ENCODE measurements around the gene L3MBTL3.
"Not testable (repeated sequence)": the region's sequence is repeated elsewhere in the genome, so short reads cannot be mapped to it uniquely, and the experiment has no call there.

The L3MBTL3 gene

DNA sequence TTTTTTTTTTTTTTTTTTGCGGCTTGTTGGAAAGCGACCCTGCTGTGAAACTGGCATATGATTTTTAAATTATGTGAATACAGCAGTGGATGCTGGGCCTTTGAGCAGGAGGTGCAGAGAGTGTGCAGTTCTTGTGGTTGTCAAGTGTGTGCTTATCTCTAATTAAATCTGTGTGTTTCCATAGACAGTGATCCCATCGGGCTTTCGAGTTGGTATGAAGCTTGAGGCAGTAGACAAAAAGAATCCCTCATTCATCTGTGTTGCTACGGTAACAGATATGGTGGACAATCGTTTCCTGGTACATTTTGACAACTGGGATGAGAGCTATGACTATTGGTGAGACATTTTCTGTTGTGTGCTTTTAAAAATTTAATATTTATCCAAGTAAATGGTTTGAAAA is 52.4 kb downstream of the L3MBTL3 start:
- no peak for DNase-seq (ENCODE audit: insufficient read length, low spot score)

DNA sequence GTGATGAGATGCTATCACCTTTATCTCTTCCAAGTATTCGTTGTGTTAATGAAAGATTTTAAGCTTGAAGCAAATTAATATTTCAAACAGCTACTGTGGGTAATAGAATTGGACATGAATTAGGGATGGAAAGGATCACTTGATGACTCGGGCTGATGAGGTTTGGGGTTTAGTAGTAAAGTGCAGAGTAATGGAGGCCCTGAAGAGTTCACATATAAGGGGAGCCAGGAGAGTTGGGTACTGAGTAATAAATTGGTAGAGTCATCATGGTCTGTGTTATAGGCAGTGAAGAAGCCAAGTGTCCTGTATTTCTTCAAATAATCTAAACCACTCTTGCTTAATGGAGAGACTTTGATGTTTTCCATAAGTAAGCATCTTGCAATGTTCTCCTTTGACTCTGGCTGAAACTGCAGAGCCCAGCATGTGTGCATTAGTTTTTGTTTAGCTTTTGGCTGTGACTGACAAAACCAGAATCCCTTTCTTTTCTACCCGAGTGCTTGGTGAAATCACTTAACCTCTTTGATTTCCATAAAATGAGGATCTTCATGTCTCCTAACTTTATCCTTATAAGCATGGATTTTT is 57.6 kb downstream of the L3MBTL3 start:
- DNase-seq (ENCODE audit: insufficient read length, low spot score): no peak
- FAIRE-seq: peak; percentile 73

More for the DNA sequence above, 52.4 kb downstream of the L3MBTL3 start:
- FAIRE-seq: no peak

DNA sequence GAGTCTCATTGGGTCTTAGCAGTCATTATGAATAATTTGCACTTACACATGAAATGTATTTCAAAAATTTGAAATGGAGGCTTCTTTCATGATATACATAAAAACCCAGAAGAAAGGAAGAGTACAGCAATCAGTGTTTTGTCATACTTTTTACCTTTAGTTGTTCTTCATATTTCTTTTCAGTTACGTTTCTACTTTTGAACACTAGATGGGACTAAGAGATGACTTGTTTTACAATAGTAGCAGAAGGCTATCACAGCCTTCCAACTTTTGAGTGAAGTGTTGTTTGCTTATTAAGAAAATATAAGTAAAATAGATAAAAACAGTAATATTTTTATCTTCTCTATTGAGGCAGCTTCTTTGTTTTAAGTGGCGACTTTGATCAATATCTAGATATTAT is 58.1 kb downstream of the L3MBTL3 start:
- no peak for FAIRE-seq

DNA sequence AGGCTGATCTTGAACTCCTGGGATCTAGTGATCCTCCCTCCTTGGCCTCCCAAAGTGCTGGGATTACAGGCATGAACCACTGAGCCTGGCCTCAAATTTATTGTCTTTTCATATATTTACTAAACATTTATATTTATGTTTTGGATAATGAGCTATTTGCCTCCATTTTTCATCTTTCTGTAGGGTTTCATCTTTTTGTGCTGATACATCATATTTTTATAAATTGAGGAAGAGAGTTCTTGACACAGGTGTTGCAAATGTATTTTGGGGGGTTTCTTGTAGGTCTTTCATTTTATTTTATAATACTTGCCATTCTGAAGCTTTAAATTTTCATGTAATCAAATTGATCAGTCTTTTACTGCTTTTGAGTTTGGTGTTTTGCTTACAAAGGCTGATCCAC is 72.4 kb downstream of the L3MBTL3 start:
- no peak for FAIRE-seq
- no peak for DNase-seq (ENCODE audit: insufficient read length, low spot score)

More for the DNA sequence above, 58.1 kb downstream of the L3MBTL3 start:
- DNase-seq (ENCODE audit: insufficient read length, low spot score): no peak

GRCh38 chr6:130093546-130093945 is 75.2 kb downstream of the L3MBTL3 start:
- no peak for DNase-seq (ENCODE audit: insufficient read length, low spot score)
- no peak for FAIRE-seq

DNA sequence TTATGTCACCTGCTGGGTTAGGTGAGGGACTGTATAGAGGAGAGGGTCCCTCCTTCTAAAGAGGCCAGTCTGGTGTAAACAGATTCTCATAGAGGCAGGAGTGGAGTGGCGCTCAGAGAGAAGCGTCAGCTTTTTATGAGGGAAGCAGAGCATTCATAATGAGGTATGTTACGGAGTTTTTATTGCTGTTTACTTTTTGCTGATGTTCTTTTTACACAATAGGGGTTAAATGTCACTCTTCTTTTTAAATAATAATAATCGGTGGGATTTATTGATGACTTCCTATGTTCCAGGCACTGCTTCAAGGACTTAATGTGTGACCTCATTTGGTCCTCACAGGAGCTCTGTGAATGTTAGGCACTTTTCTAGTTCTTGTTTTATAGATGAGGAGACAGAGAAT is 79.9 kb downstream of the L3MBTL3 start:
- DNase-seq (ENCODE audit: insufficient read length, low spot score) (no peak), FAIRE-seq (no peak)

DNA sequence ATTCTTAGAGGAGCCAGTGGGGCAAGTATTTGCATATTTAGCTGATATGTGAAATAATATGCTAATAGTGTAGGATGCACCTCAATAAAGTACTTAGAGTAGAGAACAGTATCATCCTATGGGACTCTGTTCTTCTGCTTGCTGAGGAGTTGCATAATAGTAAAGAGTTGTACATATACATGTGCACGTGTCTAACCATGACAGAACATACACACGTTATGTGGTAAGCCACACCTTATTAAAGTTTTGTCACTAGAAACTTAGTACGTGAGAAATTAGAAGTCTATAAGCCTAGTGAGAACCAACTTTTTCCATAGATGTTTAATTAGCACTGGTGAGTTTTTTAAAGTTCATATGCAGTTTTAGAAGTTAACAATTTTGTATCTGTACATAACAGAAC is 80.7 kb downstream of the L3MBTL3 start:
- DNase-seq (ENCODE audit: insufficient read length, low spot score): no peak
- no peak for FAIRE-seq

DNA sequence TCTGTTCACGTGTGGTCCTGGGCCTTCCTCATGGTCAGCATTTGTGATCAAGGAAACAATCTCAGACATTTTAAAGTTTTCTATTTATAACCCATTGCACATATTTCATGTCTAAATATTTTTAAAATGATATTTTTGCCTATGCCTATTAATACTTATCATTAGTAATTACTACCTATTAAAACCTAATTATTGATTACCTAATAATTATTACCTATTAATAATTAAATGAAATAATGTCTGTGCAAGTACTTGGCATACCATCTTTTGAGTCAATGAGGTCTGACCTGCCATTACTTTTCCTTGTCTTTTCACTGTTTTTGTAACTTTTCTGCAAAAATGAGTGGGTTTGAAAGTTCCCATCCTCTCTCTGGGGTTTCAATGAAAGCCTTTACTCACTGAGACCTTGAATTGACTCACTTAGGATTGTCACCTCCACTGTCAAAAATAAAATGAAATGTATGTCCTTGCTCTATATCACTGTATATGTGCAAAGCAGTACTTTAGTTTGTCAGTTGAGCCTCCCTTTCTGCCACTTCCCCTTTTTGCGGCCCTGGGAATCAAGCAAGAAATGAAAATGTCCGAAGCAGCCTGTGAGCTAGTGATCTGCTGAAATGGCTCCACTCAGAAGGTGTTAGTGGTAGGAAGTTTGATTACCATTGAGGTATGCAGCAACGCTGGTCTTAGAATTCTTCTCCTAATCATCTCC is 87.8 kb downstream of the L3MBTL3 start:
- no peak for DNase-seq (ENCODE audit: insufficient read length, low spot score)
- peak; percentile 82 for FAIRE-seq

GRCh38 chr6:130107710-130108109 is 89.3 kb downstream of the L3MBTL3 start:
- FAIRE-seq (no peak), DNase-seq (ENCODE audit: insufficient read length, low spot score) (no peak)

- FAIRE-seq (peak; percentile 45), DNase-seq (ENCODE audit: insufficient read length, low spot score) (no peak)
These were observed 92.7 kb downstream of the L3MBTL3 start for GRCh38 chr6:130111031-130111430.

DNA sequence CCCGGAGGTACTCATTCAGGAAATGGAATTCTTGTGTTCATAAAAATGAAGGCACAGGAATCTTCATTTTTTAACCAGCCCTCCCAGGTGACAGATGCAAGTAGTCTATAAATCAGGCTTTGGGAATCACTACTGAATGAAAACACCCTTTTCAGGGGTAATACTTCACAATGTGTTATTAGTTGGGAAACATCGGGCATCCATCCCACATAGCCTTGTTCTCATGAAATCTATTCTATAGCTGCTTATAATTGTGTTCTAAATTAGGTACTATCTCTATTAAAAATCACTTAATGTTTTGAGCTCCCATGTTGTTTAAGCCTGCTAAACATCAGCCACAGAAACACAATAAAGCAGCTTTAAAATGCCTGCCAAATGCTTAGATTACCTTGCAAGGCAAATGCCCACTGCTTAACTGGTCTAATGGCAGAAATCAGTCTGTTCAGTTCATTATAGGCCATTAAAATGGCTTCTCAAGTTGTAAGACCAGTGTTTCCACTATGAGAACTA is 94.9 kb downstream of the L3MBTL3 start:
- DNase-seq (ENCODE audit: insufficient read length, low spot score): no peak
- no peak for FAIRE-seq

DNA sequence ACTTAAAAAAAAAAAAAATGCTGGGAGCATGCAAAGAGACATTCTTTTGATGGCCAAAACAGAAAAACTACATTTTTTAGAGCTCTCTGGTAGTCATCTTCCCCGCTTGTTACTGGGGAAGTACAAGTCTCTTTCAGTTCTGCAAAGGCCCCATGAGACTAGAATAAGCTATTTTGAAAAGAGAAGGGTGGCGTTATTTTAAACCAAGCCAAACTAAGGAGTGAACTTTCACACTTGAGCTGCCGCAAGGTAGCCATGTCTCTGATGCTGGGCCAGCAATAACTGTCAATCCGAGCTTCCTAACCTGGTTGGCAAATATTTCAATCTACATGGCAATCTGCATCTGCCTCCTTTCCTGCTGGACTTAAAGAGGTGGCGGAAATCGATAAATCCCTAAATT is 96.7 kb downstream of the L3MBTL3 start:
- DNase-seq (ENCODE audit: insufficient read length, low spot score): peak; percentile 29
- FAIRE-seq: peak; percentile 98

DNA sequence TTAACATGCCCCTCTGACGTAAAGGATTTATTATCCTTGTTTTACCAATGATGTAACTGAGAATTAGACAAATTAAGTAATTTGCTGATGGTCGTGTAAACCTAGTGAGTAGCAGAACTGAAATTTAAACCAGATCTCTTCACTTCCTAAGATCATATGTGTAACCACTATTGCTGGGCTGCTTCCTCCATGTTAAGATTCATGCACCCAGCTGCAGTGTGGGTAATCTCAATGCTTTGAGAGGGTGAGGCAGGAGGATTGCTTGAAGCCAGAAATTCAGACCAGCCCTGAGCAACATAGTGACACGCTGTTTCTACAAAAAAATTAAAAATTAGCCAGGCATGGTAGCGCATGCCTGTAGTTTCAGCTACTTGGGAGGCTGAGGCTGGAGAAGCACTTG is 97.9 kb downstream of the L3MBTL3 start:
- FAIRE-seq: no peak

DNA sequence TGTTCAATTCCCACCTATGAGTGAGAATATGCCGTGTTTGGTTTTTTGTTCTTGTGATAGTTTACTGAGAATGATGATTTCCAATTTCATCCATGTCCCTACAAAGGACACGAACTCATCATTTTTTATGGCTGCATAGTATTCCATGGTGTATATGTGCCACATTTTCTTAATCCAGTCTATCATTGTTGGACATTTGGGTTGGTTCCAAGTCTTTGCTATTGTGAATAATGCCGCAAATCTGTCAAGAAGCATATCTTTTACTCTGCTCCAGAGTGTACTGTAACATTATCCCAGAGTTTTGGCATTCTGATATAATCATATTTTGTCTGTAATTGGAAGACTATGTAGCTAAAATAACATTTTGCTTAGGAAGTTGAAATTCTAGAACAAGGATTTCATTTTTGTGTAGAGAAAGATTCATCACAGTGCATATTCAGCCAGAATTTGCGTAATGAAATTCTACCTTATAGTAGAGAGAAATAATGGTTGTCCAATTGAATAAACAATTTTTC is 98.9 kb downstream of the L3MBTL3 start:
- FAIRE-seq: peak; percentile 39
- not testable (repeated sequence) for DNase-seq (ENCODE audit: insufficient read length, low spot score)

More for the DNA sequence above, 97.9 kb downstream of the L3MBTL3 start:
- no peak for DNase-seq (ENCODE audit: insufficient read length, low spot score)

DNA sequence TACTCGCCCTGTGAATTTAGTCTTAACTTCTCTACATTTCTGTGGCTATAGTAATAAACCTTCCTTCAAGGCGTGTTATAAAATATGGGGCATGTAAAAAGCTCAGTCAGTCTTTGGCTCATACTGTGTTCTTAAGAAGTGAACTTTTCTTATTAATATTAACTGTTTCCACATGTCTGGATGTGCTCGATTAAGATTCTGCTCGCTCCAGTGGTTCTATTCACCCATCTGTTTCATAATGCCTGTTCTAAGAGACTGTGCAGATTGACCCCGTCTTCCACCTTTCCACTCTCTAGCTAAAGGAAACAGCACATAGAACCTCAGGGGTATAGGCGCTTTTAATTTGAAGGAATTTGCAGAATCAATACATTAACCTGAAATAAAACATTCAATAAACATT is 99.9 kb downstream of the L3MBTL3 start:
- FAIRE-seq (peak; percentile 75), DNase-seq (ENCODE audit: insufficient read length, low spot score) (no peak)

DNA sequence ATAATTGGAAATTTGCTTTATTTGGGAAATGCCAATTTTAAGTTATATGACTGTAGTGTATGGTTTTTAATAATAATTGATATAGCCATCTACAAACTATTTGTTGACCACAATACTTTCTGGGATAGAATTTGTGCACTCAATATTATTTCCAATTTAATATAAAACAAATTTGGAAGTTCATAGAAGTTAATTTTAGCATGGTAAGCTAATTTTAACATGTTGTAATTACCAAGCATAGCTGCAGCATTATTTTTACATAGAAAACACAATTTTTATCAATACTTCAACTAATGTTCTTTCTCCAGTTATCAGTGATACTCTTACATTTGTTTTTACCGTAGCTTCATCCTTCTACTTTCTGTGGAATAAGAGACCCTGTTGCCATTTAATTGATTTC is 100.8 kb downstream of the L3MBTL3 start:
- DNase-seq (ENCODE audit: insufficient read length, low spot score) (no peak), FAIRE-seq (no peak)

- FAIRE-seq: peak; percentile 45
- no peak for DNase-seq (ENCODE audit: insufficient read length, low spot score)
These were observed 102.3 kb downstream of the L3MBTL3 start for GRCh38 chr6:130120731-130121130.

GRCh38 chr6:130122243-130122642 is 103.9 kb downstream of the L3MBTL3 start:
- no peak for FAIRE-seq
- DNase-seq (ENCODE audit: insufficient read length, low spot score): no peak

- FAIRE-seq (peak; percentile 62), DNase-seq (ENCODE audit: insufficient read length, low spot score) (no peak)
These were observed 108.8 kb downstream of the L3MBTL3 start for GRCh38 chr6:130127195-130127594.

GRCh38 chr6:130128326-130128725 is 109.9 kb downstream of the L3MBTL3 start:
- no peak for FAIRE-seq
- DNase-seq (ENCODE audit: insufficient read length, low spot score): no peak

DNA sequence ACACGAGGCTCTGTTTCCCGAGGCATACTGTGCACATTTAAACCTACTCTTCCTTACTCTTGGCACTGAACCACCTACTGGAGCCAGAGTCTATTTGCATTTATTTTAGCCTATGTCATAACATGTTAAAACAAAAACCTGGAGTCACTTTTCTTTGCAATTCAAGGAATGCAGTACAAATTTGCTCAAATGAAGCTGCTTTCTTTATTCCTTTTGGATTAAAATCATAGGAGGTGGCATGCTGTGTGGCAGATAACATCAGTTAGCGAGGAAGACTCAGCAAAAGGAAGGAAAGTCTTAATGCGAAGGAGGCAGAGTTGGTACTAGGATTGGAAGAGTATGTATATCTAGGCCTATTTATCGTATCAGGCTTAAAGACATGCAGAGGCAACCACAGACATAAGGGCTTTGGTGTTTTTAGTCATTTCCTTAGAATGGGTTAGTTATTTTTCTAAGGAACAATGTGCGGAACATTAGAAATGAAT is 111.4 kb downstream of the L3MBTL3 start:
- FAIRE-seq: no peak
- no peak for DNase-seq (ENCODE audit: insufficient read length, low spot score)

GRCh38 chr6:130132286-130132701 is 113.9 kb downstream of the L3MBTL3 start:
- DNase-seq (ENCODE audit: insufficient read length, low spot score) (no peak), FAIRE-seq (no peak)

All from GM19239 (cell line).